ENCODE results near the gene ACVR2B. TPM values are rescaled to one million over a fixed set of nuclear protein-coding genes. Genes with fewer than 3 reads are reported as not detected.

The ACVR2B gene
- total RNA-seq, 4 donors from 2014 or later, result 3.8 to 15.1 (median 5.7) TPM

GRCh38 chr3:38521391-38521987 lies 67.8 kb downstream of the ACVR2B start:
- no peak for TF ChIP-seq CTCF (IDR thresholded peaks at IDR 0.05; ENCODE audit: low read depth)

- no peak for TF ChIP-seq CTCF (IDR thresholded peaks at IDR 0.05; ENCODE audit: low read depth)
Observed at GRCh38 chr3:38522002-38522401, 68.3 kb downstream of the ACVR2B start.

GRCh38 chr3:38524141-38524739 lies 70.5 kb downstream of the ACVR2B start:
- no peak for TF ChIP-seq CTCF (IDR thresholded peaks at IDR 0.05; ENCODE audit: low read depth)

GRCh38 chr3:38526792-38527191 lies 73.1 kb downstream of the ACVR2B start:
- no peak for TF ChIP-seq CTCF (IDR thresholded peaks at IDR 0.05; ENCODE audit: low read depth)

GRCh38 chr3:38528457-38528856 lies 74.8 kb downstream of the ACVR2B start:
- TF ChIP-seq CTCF (IDR thresholded peaks at IDR 0.05; ENCODE audit: low read depth), result no peak

- TF ChIP-seq CTCF (IDR thresholded peaks at IDR 0.05; ENCODE audit: low read depth), result no peak
Observed at GRCh38 chr3:38532529-38532928, 78.8 kb downstream of the ACVR2B start.

GRCh38 chr3:38533285-38533976 lies 79.7 kb downstream of the ACVR2B start:
- TF ChIP-seq CTCF (IDR thresholded peaks at IDR 0.05; ENCODE audit: low read depth), result no peak

Measured in subcutaneous adipose tissue (tissue), 4 donors.